ENCODE measurements around the gene TSEN34.

GRCh38 chr19:54179262-54179852, 11.8 kb upstream of the TSEN34 start:
- no peak for TF ChIP-seq CTCF (conservative IDR thresholded peaks at IDR 0.05 in 1 of 2, IDR thresholded peaks at IDR 0.05 in 1 of 2; ENCODE audit: low read depth in 1 of 2, low read length in 2 of 2)
- no peak for TF ChIP-seq EZH2 (IDR thresholded peaks at IDR 0.05; ENCODE audit: low read length, missing control alignments)

Data from fibroblast of lung (primary cell).